Kidney (tissue), 14 donors: ENCODE measurements around the gene IZUMO3. TPM values are rescaled to one million over a fixed set of nuclear protein-coding genes. Genes with fewer than 3 reads are reported as not detected.

Source experiments
- DNase-seq, 5 donors: peaks; one replicate each; pipeline ENCODE4 v3.0.0-alpha.2; 2013 to 2020
- FAIRE-seq: peaks from 2 replicates; lab custom pipeline; 2012; peaks lifted over from hg19 to GRCh38; lab: Jason Lieb, UNC
- H3K27ac ChIP-seq, 2 donors: one replicate each; pipeline ENCODE4 v1.7.0; 2013; ENCODE audit warnings: low read depth in 2 of 2, low read length in 2 of 2, inconsistent platforms in 1 of 2
- H3K27me3 ChIP-seq: one replicate; pipeline ENCODE4 v1.7.1; 2013; ENCODE audit warnings: low read length, inconsistent platforms; ENCODE audit not compliant: control insufficient read depth, insufficient read depth
- H3K36me3 ChIP-seq, 3 donors: one replicate each; pipeline versions ENCODE4 v1.7.0 to v1.7.1; 2013; ENCODE audit warnings: low read length in 3 of 3, control low read depth in 1 of 3, inconsistent platforms in 1 of 3; ENCODE audit not compliant: insufficient read depth in 3 of 3, control insufficient read depth in 2 of 3
- H3K4me1 ChIP-seq, 3 donors: one replicate each; pipeline versions ENCODE4 v1.7.0 to v1.7.1; 2013; ENCODE audit warnings: low read length in 3 of 3, inconsistent platforms in 1 of 3, low read depth in 1 of 3; ENCODE audit not compliant: control insufficient read depth in 2 of 3, insufficient read depth in 2 of 3
- H3K4me3 ChIP-seq, 3 donors: one replicate each; pipeline versions ENCODE4 v1.7.0 to v1.8.1; 2013; ENCODE audit warnings: low read length in 3 of 3, control low read depth in 1 of 3, inconsistent platforms in 1 of 3
- H3K9ac ChIP-seq, 3 donors: one replicate each; pipeline versions ENCODE4 v1.7.0 to v1.7.1; 2013; ENCODE audit warnings: low read length in 3 of 3, control low read depth in 1 of 3, inconsistent platforms in 1 of 3
- H3K9me3 ChIP-seq, 3 donors: one replicate each; pipeline versions ENCODE4 v1.7.0 to v1.7.1; 2013; ENCODE audit warnings: low read length in 3 of 3, control low read depth in 1 of 3, inconsistent platforms in 1 of 3; ENCODE audit not compliant: control insufficient read depth in 2 of 3, insufficient read depth in 1 of 3
- intact Hi-C: fragments of 100-400 bp; cut with DNase I; formaldehyde crosslinking; loops from one replicate; pipeline ENCODE4 v1.11.1; 2022
- polyA plus RNA-seq: library from polyadenylated mRNA; stranded (reverse); fragments of 350-450 nt; fragmentation: Illumina TruSeq; extraction: RNeasy Lipid Tissue Mini Kit (QIAGEN cat#74804); gene quantifications from one replicate; pipeline ENCODE4 v1.2.3, GENCODE V29; 2014; ENCODE audit warnings: low read depth, low replicate concordance; ENCODE audit not compliant: insufficient read depth
- total RNA-seq: library from RNA; stranded (reverse); fragmentation: NEBNext Ultra II Directional; extraction: Animal tissue kit (Norgen Biotek cat#: 25700); gene quantifications from one replicate; pipeline ENCODE4 v1.2.1, GENCODE V29; 2021
- TF ChIP-seq, protein P1 (sequence below): IDR thresholded peaks from 3 replicates; pipeline ENCODE4 v1.5.1; 2012; ENCODE audit warnings: mild to moderate bottlenecking, moderate library complexity, borderline replicate concordance; ENCODE audit not compliant: insufficient read depth; ENCODE audit errors: extremely low read depth
- donor health status: control.
- donor health status: control.
- donor health status: control.
- donor health status: control.
- donor health status: control.
- donor health status: DM: yes; HTN: yes; CAD: no.
- donor health status: Normal renal cell carcinoma (clear cell type).

The IZUMO3 gene
- total and polyA plus RNA-seq, 2 donors from 2014 or later = not detected

DNA sequence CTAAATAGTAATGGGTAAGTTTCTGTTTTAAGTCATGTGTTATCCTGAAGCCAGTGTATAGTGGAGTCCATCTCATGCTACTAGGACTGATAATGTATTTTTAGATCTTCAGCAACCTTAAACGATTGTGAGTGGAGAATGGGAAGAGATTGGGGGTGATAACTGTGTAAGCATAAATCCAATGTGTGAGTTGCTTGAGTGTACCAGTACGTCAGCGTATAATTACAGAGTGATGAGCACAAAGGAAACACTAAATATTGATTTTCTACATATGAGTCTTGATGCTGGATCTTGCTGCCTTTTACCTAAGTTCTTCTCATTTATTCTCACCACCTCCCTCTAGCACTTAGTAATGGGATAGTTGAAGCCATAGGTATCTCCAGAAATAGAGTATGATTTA is 16.3 kb upstream of the IZUMO3 start:
- H3K27me3 ChIP-seq = no peaks in the 10 kb centered on the region
- no peak for FAIRE-seq
- intact Hi-C loops = no loop called here

DNA sequence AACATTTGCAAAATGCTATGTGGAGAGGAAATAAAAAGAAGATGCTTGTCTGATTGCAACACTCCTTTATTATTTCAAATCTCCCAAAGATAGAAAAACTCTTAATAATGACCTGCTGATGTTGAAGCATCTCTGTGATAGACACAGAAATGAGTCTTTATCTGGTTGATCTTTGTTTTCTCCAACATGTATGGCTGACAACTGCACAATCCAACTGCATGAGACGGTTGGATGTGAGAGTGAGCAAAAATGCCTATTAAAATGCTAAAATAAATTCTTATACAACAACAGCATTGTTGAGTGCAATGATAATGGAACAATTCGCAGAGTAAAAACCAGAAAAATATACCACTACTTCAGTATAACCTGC is 7.5 kb upstream of the IZUMO3 start:
- TF ChIP-seq, protein P1, sequence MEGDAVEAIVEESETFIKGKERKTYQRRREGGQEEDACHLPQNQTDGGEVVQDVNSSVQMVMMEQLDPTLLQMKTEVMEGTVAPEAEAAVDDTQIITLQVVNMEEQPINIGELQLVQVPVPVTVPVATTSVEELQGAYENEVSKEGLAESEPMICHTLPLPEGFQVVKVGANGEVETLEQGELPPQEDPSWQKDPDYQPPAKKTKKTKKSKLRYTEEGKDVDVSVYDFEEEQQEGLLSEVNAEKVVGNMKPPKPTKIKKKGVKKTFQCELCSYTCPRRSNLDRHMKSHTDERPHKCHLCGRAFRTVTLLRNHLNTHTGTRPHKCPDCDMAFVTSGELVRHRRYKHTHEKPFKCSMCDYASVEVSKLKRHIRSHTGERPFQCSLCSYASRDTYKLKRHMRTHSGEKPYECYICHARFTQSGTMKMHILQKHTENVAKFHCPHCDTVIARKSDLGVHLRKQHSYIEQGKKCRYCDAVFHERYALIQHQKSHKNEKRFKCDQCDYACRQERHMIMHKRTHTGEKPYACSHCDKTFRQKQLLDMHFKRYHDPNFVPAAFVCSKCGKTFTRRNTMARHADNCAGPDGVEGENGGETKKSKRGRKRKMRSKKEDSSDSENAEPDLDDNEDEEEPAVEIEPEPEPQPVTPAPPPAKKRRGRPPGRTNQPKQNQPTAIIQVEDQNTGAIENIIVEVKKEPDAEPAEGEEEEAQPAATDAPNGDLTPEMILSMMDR = no peak
- Histone ChIP-seq H3K4me1 (no peaks in the 10 kb centered on the region), H3K27me3 (no peaks in the 10 kb centered on the region), H3K27ac (no peak overlapping the region), H3K36me3 (no peaks in the 10 kb centered on the region), H3K9me3 (peaks cover 0 to 2% (median 0%) of the 10 kb centered on the region in 3 donors), H3K9ac (no peak overlapping the region), H3K4me3 (no peak overlapping the region)
- FAIRE-seq (no peak), DNase-seq (no peak)
- intact Hi-C loops = no loop called here

More for the DNA sequence above, 16.3 kb upstream of the IZUMO3 start:
- H3K9ac ChIP-seq = no peak overlapping the region
- H3K36me3 ChIP-seq = no peaks in the 10 kb centered on the region
- TF ChIP-seq, protein P1 = no peak
- no peak overlapping the region for H3K4me3 ChIP-seq
- H3K9me3 ChIP-seq = no peaks in the 10 kb centered on the region
- H3K27ac ChIP-seq = no peak overlapping the region
- H3K4me1 ChIP-seq = no peaks in the 10 kb centered on the region
- no peak for DNase-seq

DNA sequence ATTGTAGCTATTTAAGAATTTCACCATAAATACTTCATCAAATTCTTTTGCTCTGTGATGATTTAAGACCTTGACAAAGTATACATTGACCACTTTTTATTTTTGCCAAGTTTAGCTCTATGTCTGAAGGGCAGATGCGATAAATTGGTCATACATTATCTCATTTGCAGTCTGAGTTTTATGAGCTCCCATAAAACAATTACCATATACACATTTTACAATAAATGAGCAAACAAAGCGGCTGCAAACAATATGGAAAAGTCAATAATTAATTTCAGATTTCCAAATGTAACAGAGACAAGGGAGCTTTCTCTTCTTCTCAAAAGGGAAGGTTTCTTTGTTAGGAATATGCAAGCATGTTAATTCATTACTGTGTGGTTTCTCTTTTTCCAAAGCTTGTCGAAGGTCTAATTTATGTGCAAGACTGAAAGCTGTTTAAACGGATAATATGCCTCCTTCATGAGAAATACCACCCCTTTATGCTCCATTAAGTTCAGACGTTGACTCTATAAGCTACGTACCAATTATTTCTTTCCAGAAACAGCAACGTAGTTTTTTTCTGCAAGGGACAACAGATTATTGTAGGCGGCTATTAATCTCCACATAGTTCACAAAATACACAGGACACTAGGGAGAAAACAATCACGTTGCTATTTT is 7.0 kb upstream of the IZUMO3 start:
- Histone ChIP-seq H3K36me3 (no peaks in the 10 kb centered on the region), H3K9me3 (peaks cover 0 to 2% (median 0%) of the 10 kb centered on the region in 3 donors), H3K9ac (no peak overlapping the region), H3K4me1 (no peaks in the 10 kb centered on the region), H3K27ac (no peak overlapping the region), H3K27me3 (no peaks in the 10 kb centered on the region), H3K4me3 (no peak overlapping the region)
- intact Hi-C loops = no loop called here
- TF ChIP-seq, protein P1 = no peak
- DNase-seq (peak in 2 of 5 donors; percentile 7), FAIRE-seq (no peak)
